ENCODE measurements around the gene S100A10.

DNA sequence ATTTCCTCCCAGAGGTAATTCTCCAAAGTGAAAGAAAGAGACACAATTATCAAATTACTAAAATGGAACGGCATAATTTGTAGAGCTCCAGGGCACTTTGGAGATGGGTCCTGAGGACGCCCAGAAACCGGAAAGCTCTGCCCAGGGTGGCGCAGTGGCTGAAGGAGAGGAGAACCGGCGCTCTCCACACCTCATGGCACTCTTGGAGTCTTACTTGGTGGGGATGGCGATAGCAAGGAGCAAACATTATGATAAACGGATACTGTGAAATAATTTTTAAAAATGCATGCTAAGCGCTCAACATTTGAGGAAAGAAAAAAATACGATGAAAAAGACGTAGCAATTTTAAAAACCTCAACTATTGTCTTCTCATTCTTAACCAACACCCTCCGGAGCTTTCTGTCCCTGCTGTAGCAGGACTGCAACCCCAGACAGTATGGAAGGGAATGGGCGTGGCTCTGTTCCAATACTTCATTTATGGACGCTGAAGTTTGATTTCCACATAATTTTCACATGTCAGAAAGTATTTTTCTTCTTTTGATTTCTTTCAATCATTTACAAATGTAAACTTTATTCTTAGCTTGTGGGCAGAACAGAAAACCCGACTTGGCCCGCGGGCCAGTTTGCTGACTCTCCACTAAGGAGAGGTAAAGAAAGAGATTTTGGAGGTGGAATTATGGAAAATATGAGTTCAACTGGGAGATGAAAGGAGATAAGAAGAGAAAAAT lies 42.0 kb upstream of the S100A10 start:
- no peak for TF ChIP-seq RAD21 (IDR thresholded peaks at IDR 0.05)
- TF ChIP-seq, protein P1, sequence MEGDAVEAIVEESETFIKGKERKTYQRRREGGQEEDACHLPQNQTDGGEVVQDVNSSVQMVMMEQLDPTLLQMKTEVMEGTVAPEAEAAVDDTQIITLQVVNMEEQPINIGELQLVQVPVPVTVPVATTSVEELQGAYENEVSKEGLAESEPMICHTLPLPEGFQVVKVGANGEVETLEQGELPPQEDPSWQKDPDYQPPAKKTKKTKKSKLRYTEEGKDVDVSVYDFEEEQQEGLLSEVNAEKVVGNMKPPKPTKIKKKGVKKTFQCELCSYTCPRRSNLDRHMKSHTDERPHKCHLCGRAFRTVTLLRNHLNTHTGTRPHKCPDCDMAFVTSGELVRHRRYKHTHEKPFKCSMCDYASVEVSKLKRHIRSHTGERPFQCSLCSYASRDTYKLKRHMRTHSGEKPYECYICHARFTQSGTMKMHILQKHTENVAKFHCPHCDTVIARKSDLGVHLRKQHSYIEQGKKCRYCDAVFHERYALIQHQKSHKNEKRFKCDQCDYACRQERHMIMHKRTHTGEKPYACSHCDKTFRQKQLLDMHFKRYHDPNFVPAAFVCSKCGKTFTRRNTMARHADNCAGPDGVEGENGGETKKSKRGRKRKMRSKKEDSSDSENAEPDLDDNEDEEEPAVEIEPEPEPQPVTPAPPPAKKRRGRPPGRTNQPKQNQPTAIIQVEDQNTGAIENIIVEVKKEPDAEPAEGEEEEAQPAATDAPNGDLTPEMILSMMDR (IDR thresholded peaks at IDR 0.05; ENCODE audit: low read depth, low read length, missing input control), result no peak
- TF ChIP-seq TAF1 (conservative IDR thresholded peaks at IDR 0.05), result no peak
- TF ChIP-seq, protein P2, sequence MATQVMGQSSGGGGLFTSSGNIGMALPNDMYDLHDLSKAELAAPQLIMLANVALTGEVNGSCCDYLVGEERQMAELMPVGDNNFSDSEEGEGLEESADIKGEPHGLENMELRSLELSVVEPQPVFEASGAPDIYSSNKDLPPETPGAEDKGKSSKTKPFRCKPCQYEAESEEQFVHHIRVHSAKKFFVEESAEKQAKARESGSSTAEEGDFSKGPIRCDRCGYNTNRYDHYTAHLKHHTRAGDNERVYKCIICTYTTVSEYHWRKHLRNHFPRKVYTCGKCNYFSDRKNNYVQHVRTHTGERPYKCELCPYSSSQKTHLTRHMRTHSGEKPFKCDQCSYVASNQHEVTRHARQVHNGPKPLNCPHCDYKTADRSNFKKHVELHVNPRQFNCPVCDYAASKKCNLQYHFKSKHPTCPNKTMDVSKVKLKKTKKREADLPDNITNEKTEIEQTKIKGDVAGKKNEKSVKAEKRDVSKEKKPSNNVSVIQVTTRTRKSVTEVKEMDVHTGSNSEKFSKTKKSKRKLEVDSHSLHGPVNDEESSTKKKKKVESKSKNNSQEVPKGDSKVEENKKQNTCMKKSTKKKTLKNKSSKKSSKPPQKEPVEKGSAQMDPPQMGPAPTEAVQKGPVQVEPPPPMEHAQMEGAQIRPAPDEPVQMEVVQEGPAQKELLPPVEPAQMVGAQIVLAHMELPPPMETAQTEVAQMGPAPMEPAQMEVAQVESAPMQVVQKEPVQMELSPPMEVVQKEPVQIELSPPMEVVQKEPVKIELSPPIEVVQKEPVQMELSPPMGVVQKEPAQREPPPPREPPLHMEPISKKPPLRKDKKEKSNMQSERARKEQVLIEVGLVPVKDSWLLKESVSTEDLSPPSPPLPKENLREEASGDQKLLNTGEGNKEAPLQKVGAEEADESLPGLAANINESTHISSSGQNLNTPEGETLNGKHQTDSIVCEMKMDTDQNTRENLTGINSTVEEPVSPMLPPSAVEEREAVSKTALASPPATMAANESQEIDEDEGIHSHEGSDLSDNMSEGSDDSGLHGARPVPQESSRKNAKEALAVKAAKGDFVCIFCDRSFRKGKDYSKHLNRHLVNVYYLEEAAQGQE (IDR thresholded peaks at IDR 0.05), result no peak
- TF ChIP-seq NR2F2 (IDR thresholded peaks at IDR 0.05), result no peak
- TF ChIP-seq SP1 (IDR thresholded peaks at IDR 0.05), result no peak
- no peak for TF ChIP-seq YY1 (IDR thresholded peaks at IDR 0.05)
- TF ChIP-seq, protein P3, sequence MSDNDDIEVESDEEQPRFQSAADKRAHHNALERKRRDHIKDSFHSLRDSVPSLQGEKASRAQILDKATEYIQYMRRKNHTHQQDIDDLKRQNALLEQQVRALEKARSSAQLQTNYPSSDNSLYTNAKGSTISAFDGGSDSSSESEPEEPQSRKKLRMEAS (IDR thresholded peaks at IDR 0.05), result no peak
- TF ChIP-seq, protein P4, sequence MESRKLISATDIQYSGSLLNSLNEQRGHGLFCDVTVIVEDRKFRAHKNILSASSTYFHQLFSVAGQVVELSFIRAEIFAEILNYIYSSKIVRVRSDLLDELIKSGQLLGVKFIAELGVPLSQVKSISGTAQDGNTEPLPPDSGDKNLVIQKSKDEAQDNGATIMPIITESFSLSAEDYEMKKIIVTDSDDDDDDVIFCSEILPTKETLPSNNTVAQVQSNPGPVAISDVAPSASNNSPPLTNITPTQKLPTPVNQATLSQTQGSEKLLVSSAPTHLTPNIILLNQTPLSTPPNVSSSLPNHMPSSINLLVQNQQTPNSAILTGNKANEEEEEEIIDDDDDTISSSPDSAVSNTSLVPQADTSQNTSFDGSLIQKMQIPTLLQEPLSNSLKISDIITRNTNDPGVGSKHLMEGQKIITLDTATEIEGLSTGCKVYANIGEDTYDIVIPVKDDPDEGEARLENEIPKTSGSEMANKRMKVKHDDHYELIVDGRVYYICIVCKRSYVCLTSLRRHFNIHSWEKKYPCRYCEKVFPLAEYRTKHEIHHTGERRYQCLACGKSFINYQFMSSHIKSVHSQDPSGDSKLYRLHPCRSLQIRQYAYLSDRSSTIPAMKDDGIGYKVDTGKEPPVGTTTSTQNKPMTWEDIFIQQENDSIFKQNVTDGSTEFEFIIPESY (IDR thresholded peaks at IDR 0.05), result no peak
